Heart right ventricle (tissue), 16 donors: Measurements from ENCODE around the gene DRAXIN. TPM values are rescaled to one million over a fixed set of nuclear protein-coding genes. Genes with fewer than 3 reads are reported as not detected.

ENCODE experiments used
- ATAC-seq, 8 donors: fragments of 200-7000 bp; cut with Tn5 transposase; one replicate each; pipeline ENCODE4 v1.9.1; 2020; ENCODE audit warnings: mild to moderate bottlenecking in 8 of 8, moderate library complexity in 8 of 8, moderate number of reproducible peaks in 1 of 8
- DNase-seq, 2 donors: peaks; one replicate each; pipeline ENCODE4 v3.0.0-alpha.2; 2020
- H3K27ac ChIP-seq, 10 donors: fragments of 200-600 bp; sonication (generic) in 2 of 10; one replicate each; pipeline versions ENCODE4 v1.5.0 to v1.8.0; 2020 to 2022; ENCODE audit warnings: mild to moderate bottlenecking in 3 of 10
- H3K27me3 ChIP-seq, 7 donors: fragments of 200-600 bp; one replicate each; pipeline ENCODE4 v1.8.0; 2021 to 2022; ENCODE audit warnings: mild to moderate bottlenecking in 2 of 7
- H3K36me3 ChIP-seq, 9 donors: fragments of 200-600 bp; sonication (generic) in 1 of 9; one replicate each; pipeline versions ENCODE4 v1.5.0 to v1.8.0; 2020 to 2022; ENCODE audit warnings: mild to moderate bottlenecking in 2 of 9
- H3K4me1 ChIP-seq, 9 donors: fragments of 200-600 bp; sonication (generic) in 1 of 9; one replicate each; pipeline versions ENCODE4 v1.5.0 to v1.8.0; 2020 to 2022; ENCODE audit warnings: mild to moderate bottlenecking in 4 of 9
- H3K4me3 ChIP-seq, 10 donors: fragments of 200-600 bp; sonication (generic) in 2 of 10; one replicate each; pipeline versions ENCODE4 v1.5.0 to v1.8.0; 2020 to 2022; ENCODE audit warnings: mild to moderate bottlenecking in 7 of 10, moderate library complexity in 2 of 10
- H3K9me3 ChIP-seq, 11 donors: fragments of 200-600 bp in 10 of 11; sonication (generic) in 2 of 11; one replicate each; pipeline versions ENCODE4 v1.5.0 to v1.8.0; 2013 to 2022; ENCODE audit warnings: mild to moderate bottlenecking in 2 of 11, control low read depth in 1 of 11, moderate library complexity in 1 of 11
- CTCF ChIP-seq, 9 donors: fragments of 200-600 bp; sonication (generic) in 2 of 9; IDR thresholded peaks; one replicate each; pipeline versions ENCODE4 v1.5.0 to v1.8.0; 2021 to 2022; ENCODE audit warnings: antibody characterized with exemption in 9 of 9, mild to moderate bottlenecking in 5 of 9, moderate library complexity in 1 of 9
- WGBS, 2 donors: extraction: QIAGEN DNeasy Blood & Tissue Kit; methylation state at CpG; one replicate each; pipeline ENCODE4 v1.1.7; 2013; ENCODE audit warnings: inconsistent platforms in 1 of 2; 5-methylcytosine and 5-hydroxymethylcytosine counted together
- intact Hi-C, 10 donors: fragments of 100-400 bp; cut with DNase I; formaldehyde crosslinking; loops; one replicate each; pipeline versions ENCODE4 v1.11.1 to v1.14.2; 2022
- polyA plus RNA-seq, 2 donors: library from polyadenylated mRNA; stranded (reverse); fragments of 200-250 nt; gene quantifications; one replicate each; pipeline ENCODE4 v1.2.3, GENCODE V29; 2013
- total RNA-seq, 10 donors: library from RNA; stranded (reverse); fragmentation: NEBNext Ultra II Directional in 3 of 10; extraction: Animal tissue kit (Norgen Biotek cat#: 25700) in 3 of 10; gene quantifications; one replicate each; pipeline versions ENCODE4 v1.2.1 to v1.2.4, GENCODE V29; 2021 to 2023
- donor health status: Arrhythmogenic right ventricular cardiomyopathy.
- donor health status: ischemic (EF 13 %, LVEDD 7.1; RV severe dilation, severe dysfunction).
- donor health status: healthy with polysubstance abuse.
- donor health status: DM: no; HTN: yes; CAD: no.
- donor health status: DM: no; HTN: no; CAD: no.
- donor health status: ischemic (EF 25% LVEDD 6.9; RV normal size, moderate dysfunction).
- donor health status: ischemic (EF 25% LVEDD 5.7; RV mildly dilated, moderate dysfunction).
- donor health status: healthy.
- donor health status: DM: yes; HTN: yes; CAD: no.
- donor health status: Ischemic cardiomyopathy.
- donor health status: ischemic (EF 35%, LVEDD 5.7; RV mildly dilated, moderate dysfunction).
- donor health status: nonischemic (EF 11% LVEDD 7.7; RV severe dilation, severe dysfunction).
- donor health status: DM: yes; HTN: yes; CAD: no.
- donor health status: PGD.
- donor health status: ischemic (EF 29% LVEDD 5.4; RV normal size, mild dysfunction).
- donor health status: nonischemic (EF 23%, LVEDD 6.1; RV moderate dilation, normal function).

The DRAXIN gene
- total and polyA plus RNA-seq, 12 donors, result 0.01 to 0.18 (median 0.08) TPM; not detected in 2

- Histone ChIP-seq H3K36me3 (peaks cover 0 to 31% (median 3%) of the 10 kb centered on the region in 9 donors), H3K9me3 (no peaks in the 10 kb centered on the region), H3K4me1 (peaks cover 4 to 25% (median 15%) of the 10 kb centered on the region in 9 donors), H3K4me3 (peak overlapping the region; percentile 33 to 77 (median 66)), H3K27ac (peak overlapping the region in 4 of 10 donors; percentile 34 to 66 (median 53)), H3K27me3 (peaks cover 0 to 33% (median 7%) of the 10 kb centered on the region in 7 donors)
- 10 to 12% methylated on average over 30 to 45 of the region's 45 CpGs for WGBS, 2 donors
- TF ChIP-seq CTCF (IDR thresholded peaks at IDR 0.05), result no peak
- intact Hi-C loops, result loop anchor here in 3 of 10 donors (5.0 kb wide), 2 partner anchors 62 to 67 kb away; no protein-coding TSS in a partner anchor
- peak in 3 of 8 donors; percentile 7 to 9 (median 7) for ATAC-seq
- no peak for DNase-seq
Observed at GRCh38 chr1:11654939-11655808, 36.3 kb upstream of the DRAXIN start.

- intact Hi-C loops, result no loop called here
- DNase-seq (no peak), ATAC-seq (no peak)
- no peak overlapping the region for H3K27ac ChIP-seq
- peaks cover 0 to 44% (median 3%) of the 10 kb centered on the region in 9 donors for H3K36me3 ChIP-seq
- H3K4me1 ChIP-seq, result peaks cover 4 to 19% (median 15%) of the 10 kb centered on the region in 9 donors
- H3K4me3 ChIP-seq, result no peak overlapping the region
- WGBS, 2 donors, result 75 to 76% methylated on average over 6 of the region's 6 CpGs
- peaks cover 0 to 21% (median 0%) of the 10 kb centered on the region in 7 donors for H3K27me3 ChIP-seq
- H3K9me3 ChIP-seq, result no peaks in the 10 kb centered on the region
- TF ChIP-seq CTCF (IDR thresholded peaks at IDR 0.05), result no peak
Observed at GRCh38 chr1:11657654-11658053, 33.9 kb upstream of the DRAXIN start.

- Histone ChIP-seq H3K27ac (no peak overlapping the region), H3K4me3 (no peak overlapping the region), H3K36me3 (peaks cover 0 to 44% (median 3%) of the 10 kb centered on the region in 9 donors), H3K27me3 (peaks cover 0 to 20% (median 0%) of the 10 kb centered on the region in 7 donors), H3K4me1 (peaks cover 4 to 24% (median 15%) of the 10 kb centered on the region in 9 donors), H3K9me3 (no peaks in the 10 kb centered on the region)
- no peak for TF ChIP-seq CTCF (IDR thresholded peaks at IDR 0.05)
- no peak for DNase-seq
- intact Hi-C loops, result no loop called here
- ATAC-seq, result no peak
- WGBS, 2 donors, result 85 to 87% methylated on average over 23 of the region's 23 CpGs
Observed at GRCh38 chr1:11658542-11658941, 33.0 kb upstream of the DRAXIN start.

GRCh38 chr1:11659748-11660147, 31.8 kb upstream of the DRAXIN start:
- Histone ChIP-seq H3K9me3 (no peaks in the 10 kb centered on the region), H3K4me3 (no peak overlapping the region), H3K4me1 (peaks cover 4 to 23% (median 16%) of the 10 kb centered on the region in 9 donors), H3K27ac (no peak overlapping the region), H3K36me3 (peaks cover 0 to 44% (median 3%) of the 10 kb centered on the region in 9 donors), H3K27me3 (peaks cover 0 to 10% (median 0%) of the 10 kb centered on the region in 7 donors)
- intact Hi-C loops, result loop anchor here in 3 of 10 donors (5.0 kb wide), 1 partner anchor 58 kb away; no protein-coding TSS in a partner anchor
- TF ChIP-seq CTCF (IDR thresholded peaks at IDR 0.05), result no peak
- WGBS, 2 donors, result 80 to 86% methylated on average over 4 of the region's 4 CpGs
- DNase-seq (no peak), ATAC-seq (no peak)
